HEK293 (cell line): ENCODE results near the gene THSD4.

ENCODE experiments used
- CTCF ChIA-PET: fragments of 350-600 bp; formaldehyde crosslinking; extraction: SDS; loops from one replicate; lab custom pipeline; 2021; ENCODE audit warnings: antibody characterized with exemption; lab: Yijun Ruan, JAX
- POLR2A ChIA-PET: fragments of 300-600 bp; formaldehyde crosslinking; extraction: SDS; loops from one replicate; lab custom pipeline; 2020; ENCODE audit warnings: antibody characterized with exemption, inconsistent platforms; lab: Yijun Ruan, JAX
- H3K27ac ChIP-seq: fragments of 200-500 bp; sonication (Bioruptor generic); 2 replicates; pipeline ENCODE4 v1.5.1; 2014; ENCODE audit warnings: low read depth, low read length, control low read depth, inconsistent platforms; ENCODE audit errors: extremely low read depth
- H3K36me3 ChIP-seq, 2 experiments: fragments of 200-500 bp in 1 of 2; sonication (Bioruptor generic) in 1 of 2; 1 replicate in 1 of 2; 2 replicates in 1 of 2; pipeline ENCODE4 v1.5.1; 2014 to 2017; ENCODE audit warnings: inconsistent platforms in 2 of 2, low read length in 2 of 2; ENCODE audit not compliant: control insufficient read depth in 2 of 2, insufficient read depth in 1 of 2
- H3K4me1 ChIP-seq: fragments of 200-500 bp; sonication (Bioruptor generic); 2 replicates; pipeline ENCODE4 v1.5.1; 2014; ENCODE audit warnings: mild to moderate bottlenecking, low read length, inconsistent platforms; ENCODE audit not compliant: control insufficient read depth, insufficient read depth
- H3K4me3 ChIP-seq: 2 replicates; pipeline ENCODE4 v1.5.1; 2011; ENCODE audit warnings: low read depth, mild to moderate bottlenecking, control low read depth, low read length, moderate library complexity
- H3K9me3 ChIP-seq: fragments of 200-500 bp; sonication (Bioruptor generic); 2 replicates; pipeline ENCODE4 v1.5.1; 2014; ENCODE audit warnings: low read depth, low read length, inconsistent platforms; ENCODE audit not compliant: control insufficient read depth, insufficient read depth
- FEZF1 ChIP-seq: fragments of 450-650 bp; formaldehyde crosslinking; IDR thresholded peaks from 2 replicates; pipeline ENCODE4 v1.5.1; 2016; ENCODE audit warnings: missing biosample characterization, missing genetic modification characterization
- MZF1 ChIP-seq: fragments of 450-650 bp; formaldehyde crosslinking; IDR thresholded peaks from 2 replicates; pipeline ENCODE4 v1.5.1; 2017; ENCODE audit warnings: missing biosample characterization, missing genetic modification characterization, borderline replicate concordance
- REPIN1 ChIP-seq: fragments of 450-650 bp; formaldehyde crosslinking; IDR thresholded peaks from 2 replicates; pipeline ENCODE4 v1.5.1; 2017; ENCODE audit warnings: missing biosample characterization, missing genetic modification characterization, low read depth
- ZBTB1 ChIP-seq: fragments of 450-650 bp; formaldehyde crosslinking; IDR thresholded peaks from 2 replicates; pipeline ENCODE4 v1.5.1; 2016; ENCODE audit warnings: missing biosample characterization, missing genetic modification characterization
- ZFHX2 ChIP-seq: fragments of 450-650 bp; formaldehyde crosslinking; conservative IDR thresholded peaks from 2 replicates; pipeline ENCODE4 v1.5.1; 2016; ENCODE audit warnings: missing biosample characterization, missing genetic modification characterization
- ZNF121 ChIP-seq: fragments of 450-650 bp; formaldehyde crosslinking; IDR thresholded peaks from 2 replicates; pipeline ENCODE4 v1.5.1; 2016; ENCODE audit warnings: missing biosample characterization, missing genetic modification characterization
- ZNF19 ChIP-seq: fragments of 450-650 bp; formaldehyde crosslinking; IDR thresholded peaks from 2 replicates; pipeline ENCODE4; 2016; ENCODE audit warnings: missing biosample characterization, missing genetic modification characterization, low read depth
- ZNF223 ChIP-seq: fragments of 450-650 bp; formaldehyde crosslinking; IDR thresholded peaks from 2 replicates; pipeline ENCODE4 v1.5.1; 2016; ENCODE audit warnings: missing biosample characterization, missing genetic modification characterization
- ZNF324 ChIP-seq: fragments of 450-650 bp; formaldehyde crosslinking; IDR thresholded peaks from 2 replicates; pipeline ENCODE4 v1.5.1; 2016; ENCODE audit warnings: missing biosample characterization, missing genetic modification characterization
- ZNF394 ChIP-seq: fragments of 450-650 bp; formaldehyde crosslinking; IDR thresholded peaks from 2 replicates; pipeline ENCODE4 v1.5.1; 2016; ENCODE audit warnings: missing biosample characterization, missing genetic modification characterization, mild to moderate bottlenecking, moderate library complexity, borderline replicate concordance
- ZNF433 ChIP-seq: fragments of 450-650 bp; formaldehyde crosslinking; IDR thresholded peaks from 2 replicates; pipeline ENCODE4 v1.5.1; 2016; ENCODE audit warnings: missing biosample characterization, missing genetic modification characterization, low read depth
- ZNF654 ChIP-seq: fragments of 450-650 bp; formaldehyde crosslinking; IDR thresholded peaks from 2 replicates; pipeline ENCODE4 v1.5.1; 2016; ENCODE audit warnings: low read depth, missing biosample characterization, missing genetic modification characterization
- ZSCAN23 ChIP-seq: fragments of 450-650 bp; formaldehyde crosslinking; IDR thresholded peaks from 2 replicates; pipeline ENCODE4 v1.5.1; 2016; ENCODE audit warnings: missing biosample characterization, missing genetic modification characterization
- TF ChIP-seq, protein P1 (sequence below): fragments of 450-650 bp; formaldehyde crosslinking; IDR thresholded peaks from 2 replicates; pipeline ENCODE4 v1.5.1; 2016; ENCODE audit warnings: missing biosample characterization, missing genetic modification characterization
- TF ChIP-seq, protein P2 (sequence below): fragments of 450-650 bp; formaldehyde crosslinking; IDR thresholded peaks from 2 replicates; pipeline ENCODE4 v1.5.1; 2016; ENCODE audit warnings: missing biosample characterization, missing genetic modification characterization
- TF ChIP-seq, protein P3 (sequence below): fragments of 450-650 bp; formaldehyde crosslinking; IDR thresholded peaks from 2 replicates; pipeline ENCODE4 v1.5.1; 2016; ENCODE audit warnings: missing biosample characterization, missing genetic modification characterization
- TF ChIP-seq, protein P4 (sequence below): fragments of 450-650 bp; IDR thresholded peaks from 2 replicates; pipeline ENCODE4 v1.5.1; 2018; ENCODE audit warnings: missing biosample characterization, mild to moderate bottlenecking, missing genetic modification characterization
- TF ChIP-seq, protein P5 (sequence below): fragments of 450-650 bp; formaldehyde crosslinking; IDR thresholded peaks from 2 replicates; pipeline ENCODE4 v1.5.1; 2016; ENCODE audit warnings: missing biosample characterization, missing genetic modification characterization

THSD4 gene

DNA sequence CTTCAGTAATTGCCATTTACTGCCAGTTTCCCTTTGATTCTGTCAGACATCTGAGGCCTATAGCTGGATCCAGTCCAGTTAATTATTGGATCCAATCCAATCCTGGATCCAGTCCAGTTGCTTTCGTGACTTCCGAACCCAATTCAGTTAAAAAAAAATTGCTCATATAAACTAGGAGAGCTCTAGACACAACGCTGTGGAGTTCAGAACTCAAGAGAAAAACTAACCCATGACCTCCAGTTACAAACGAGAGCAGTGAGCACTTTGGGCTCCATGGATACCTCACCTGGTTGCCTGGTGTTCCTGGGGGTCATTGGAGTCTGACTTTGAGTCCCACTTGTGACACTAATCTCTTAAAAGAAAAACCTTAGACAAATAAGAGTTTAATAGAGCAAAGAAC is 269.8 kb downstream of the THSD4 start:
- ChIA-PET CTCF (interaction anchor here (1.6 to 3.7 kb wide), 4 partner anchors 8 to 373 kb away, joined by 3 to 37 read pairs (median 8); no protein-coding TSS in a partner anchor), POLR2A (no interaction called here)
- Histone ChIP-seq H3K36me3 (no peaks in the 10 kb centered on the region), H3K9me3 (no peaks in the 10 kb centered on the region), H3K4me3 (no peak overlapping the region), H3K4me1 (peaks cover 41% of the 10 kb centered on the region), H3K27ac (peak overlapping the region; percentile 25; the same call in 1 of the 2 replicates)
- TF ChIP-seq ZBTB1 (tag by site-specific recombination) (no peak), MZF1 (tag by site-specific recombination) (0 out of 2 replicates have a peak, but pooled peaks have one; percentile 7), ZNF324 (tag by site-specific recombination) (no peak), ZNF654 (tag by site-specific recombination) (no peak), ZNF19 (tag by site-specific recombination) (no peak), ZFHX2 (tag by site-specific recombination) (no peak), FEZF1 (tag by site-specific recombination) (peak; percentile 35; the same call in 1 of the 2 replicates), ZNF433 (tag by site-specific recombination) (no peak), ZNF121 (tag by site-specific recombination) (no peak), ZSCAN23 (tag by site-specific recombination) (no peak), ZNF223 (tag by site-specific recombination) (no peak)
- TF ChIP-seq, protein P1, sequence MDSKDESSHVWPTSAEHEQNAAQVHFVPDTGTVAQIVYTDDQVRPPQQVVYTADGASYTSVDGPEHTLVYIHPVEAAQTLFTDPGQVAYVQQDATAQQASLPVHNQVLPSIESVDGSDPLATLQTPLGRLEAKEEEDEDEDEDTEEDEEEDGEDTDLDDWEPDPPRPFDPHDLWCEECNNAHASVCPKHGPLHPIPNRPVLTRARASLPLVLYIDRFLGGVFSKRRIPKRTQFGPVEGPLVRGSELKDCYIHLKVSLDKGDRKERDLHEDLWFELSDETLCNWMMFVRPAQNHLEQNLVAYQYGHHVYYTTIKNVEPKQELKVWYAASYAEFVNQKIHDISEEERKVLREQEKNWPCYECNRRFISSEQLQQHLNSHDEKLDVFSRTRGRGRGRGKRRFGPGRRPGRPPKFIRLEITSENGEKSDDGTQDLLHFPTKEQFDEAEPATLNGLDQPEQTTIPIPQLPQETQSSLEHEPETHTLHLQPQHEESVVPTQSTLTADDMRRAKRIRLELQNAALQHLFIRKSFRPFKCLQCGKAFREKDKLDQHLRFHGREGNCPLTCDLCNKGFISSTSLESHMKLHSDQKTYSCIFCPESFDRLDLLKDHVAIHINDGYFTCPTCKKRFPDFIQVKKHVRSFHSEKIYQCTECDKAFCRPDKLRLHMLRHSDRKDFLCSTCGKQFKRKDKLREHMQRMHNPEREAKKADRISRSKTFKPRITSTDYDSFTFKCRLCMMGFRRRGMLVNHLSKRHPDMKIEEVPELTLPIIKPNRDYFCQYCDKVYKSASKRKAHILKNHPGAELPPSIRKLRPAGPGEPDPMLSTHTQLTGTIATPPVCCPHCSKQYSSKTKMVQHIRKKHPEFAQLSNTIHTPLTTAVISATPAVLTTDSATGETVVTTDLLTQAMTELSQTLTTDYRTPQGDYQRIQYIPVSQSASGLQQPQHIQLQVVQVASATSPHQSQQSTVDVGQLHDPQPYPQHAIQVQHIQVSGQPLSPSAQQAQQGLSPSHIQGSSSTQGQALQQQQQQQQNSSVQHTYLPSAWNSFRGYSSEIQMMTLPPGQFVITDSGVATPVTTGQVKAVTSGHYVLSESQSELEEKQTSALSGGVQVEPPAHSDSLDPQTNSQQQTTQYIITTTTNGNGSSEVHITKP (tag by site-specific recombination): peak; percentile 36; the same call in 1 of the 2 replicates
- TF ChIP-seq, protein P2, sequence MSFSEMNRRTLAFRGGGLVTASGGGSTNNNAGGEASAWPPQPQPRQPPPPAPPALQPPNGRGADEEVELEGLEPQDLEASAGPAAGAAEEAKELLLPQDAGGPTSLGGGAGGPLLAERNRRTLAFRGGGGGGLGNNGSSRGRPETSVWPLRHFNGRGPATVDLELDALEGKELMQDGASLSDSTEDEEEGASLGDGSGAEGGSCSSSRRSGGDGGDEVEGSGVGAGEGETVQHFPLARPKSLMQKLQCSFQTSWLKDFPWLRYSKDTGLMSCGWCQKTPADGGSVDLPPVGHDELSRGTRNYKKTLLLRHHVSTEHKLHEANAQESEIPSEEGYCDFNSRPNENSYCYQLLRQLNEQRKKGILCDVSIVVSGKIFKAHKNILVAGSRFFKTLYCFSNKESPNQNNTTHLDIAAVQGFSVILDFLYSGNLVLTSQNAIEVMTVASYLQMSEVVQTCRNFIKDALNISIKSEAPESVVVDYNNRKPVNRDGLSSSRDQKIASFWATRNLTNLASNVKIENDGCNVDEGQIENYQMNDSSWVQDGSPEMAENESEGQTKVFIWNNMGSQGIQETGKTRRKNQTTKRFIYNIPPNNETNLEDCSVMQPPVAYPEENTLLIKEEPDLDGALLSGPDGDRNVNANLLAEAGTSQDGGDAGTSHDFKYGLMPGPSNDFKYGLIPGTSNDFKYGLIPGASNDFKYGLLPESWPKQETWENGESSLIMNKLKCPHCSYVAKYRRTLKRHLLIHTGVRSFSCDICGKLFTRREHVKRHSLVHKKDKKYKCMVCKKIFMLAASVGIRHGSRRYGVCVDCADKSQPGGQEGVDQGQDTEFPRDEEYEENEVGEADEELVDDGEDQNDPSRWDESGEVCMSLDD: no peak
- TF ChIP-seq, protein P3, sequence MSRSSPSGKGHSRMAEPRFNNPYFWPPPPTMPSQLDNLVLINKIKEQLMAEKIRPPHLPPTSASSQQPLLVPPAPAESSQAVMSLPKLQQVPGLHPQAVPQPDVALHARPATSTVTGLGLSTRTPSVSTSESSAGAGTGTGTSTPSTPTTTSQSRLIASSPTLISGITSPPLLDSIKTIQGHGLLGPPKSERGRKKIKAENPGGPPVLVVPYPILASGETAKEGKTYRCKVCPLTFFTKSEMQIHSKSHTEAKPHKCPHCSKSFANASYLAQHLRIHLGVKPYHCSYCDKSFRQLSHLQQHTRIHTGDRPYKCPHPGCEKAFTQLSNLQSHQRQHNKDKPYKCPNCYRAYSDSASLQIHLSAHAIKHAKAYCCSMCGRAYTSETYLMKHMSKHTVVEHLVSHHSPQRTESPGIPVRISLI (tag by site-specific recombination): 0 out of 2 replicates have a peak, but pooled peaks have one; percentile 48

DNA sequence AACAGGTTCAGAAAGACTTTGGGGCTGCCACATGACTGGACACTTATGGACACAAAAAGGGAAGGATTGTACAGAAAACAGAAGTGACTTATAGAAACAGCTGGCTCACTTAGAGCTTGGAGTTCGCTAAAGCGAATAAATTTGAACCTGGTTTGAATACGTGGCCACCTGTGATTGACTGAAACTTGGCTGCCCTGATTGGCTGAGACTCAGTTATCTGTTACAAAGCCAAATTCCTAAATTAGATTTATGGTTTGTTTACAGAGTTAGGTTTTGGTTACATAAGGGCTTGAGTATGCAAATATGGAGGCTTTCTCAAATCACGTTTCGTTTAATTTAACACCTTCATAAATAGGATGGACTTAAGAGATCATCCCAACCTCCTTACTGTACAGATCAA is 270.2 kb downstream of the THSD4 start:
- Histone ChIP-seq H3K4me3 (no peak overlapping the region), H3K4me1 (peaks cover 45% of the 10 kb centered on the region), H3K27ac (peak overlapping the region; percentile 25; the same call in 1 of the 2 replicates), H3K36me3 (no peaks in the 10 kb centered on the region), H3K9me3 (no peaks in the 10 kb centered on the region)
- POLR2A ChIA-PET: interaction anchor here (1.4 kb wide), 1 partner anchor 55 kb away, joined by 4 read pairs; no protein-coding TSS in a partner anchor
- CTCF ChIA-PET: interaction anchor here (0.6 to 3.7 kb wide), 12 partner anchors 8 to 373 kb away, joined by 3 to 37 read pairs (median 7); no protein-coding TSS in a partner anchor
- no peak for TF ChIP-seq ZNF394 (tag by site-specific recombination)
- TF ChIP-seq, protein P4, sequence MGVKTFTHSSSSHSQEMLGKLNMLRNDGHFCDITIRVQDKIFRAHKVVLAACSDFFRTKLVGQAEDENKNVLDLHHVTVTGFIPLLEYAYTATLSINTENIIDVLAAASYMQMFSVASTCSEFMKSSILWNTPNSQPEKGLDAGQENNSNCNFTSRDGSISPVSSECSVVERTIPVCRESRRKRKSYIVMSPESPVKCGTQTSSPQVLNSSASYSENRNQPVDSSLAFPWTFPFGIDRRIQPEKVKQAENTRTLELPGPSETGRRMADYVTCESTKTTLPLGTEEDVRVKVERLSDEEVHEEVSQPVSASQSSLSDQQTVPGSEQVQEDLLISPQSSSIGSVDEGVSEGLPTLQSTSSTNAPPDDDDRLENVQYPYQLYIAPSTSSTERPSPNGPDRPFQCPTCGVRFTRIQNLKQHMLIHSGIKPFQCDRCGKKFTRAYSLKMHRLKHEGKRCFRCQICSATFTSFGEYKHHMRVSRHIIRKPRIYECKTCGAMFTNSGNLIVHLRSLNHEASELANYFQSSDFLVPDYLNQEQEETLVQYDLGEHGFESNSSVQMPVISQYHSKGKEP (tag by site-specific recombination): no peak
- no peak for TF ChIP-seq REPIN1 (tag by site-specific recombination)
- TF ChIP-seq, protein P3 (tag by site-specific recombination): no peak
- TF ChIP-seq, protein P5, sequence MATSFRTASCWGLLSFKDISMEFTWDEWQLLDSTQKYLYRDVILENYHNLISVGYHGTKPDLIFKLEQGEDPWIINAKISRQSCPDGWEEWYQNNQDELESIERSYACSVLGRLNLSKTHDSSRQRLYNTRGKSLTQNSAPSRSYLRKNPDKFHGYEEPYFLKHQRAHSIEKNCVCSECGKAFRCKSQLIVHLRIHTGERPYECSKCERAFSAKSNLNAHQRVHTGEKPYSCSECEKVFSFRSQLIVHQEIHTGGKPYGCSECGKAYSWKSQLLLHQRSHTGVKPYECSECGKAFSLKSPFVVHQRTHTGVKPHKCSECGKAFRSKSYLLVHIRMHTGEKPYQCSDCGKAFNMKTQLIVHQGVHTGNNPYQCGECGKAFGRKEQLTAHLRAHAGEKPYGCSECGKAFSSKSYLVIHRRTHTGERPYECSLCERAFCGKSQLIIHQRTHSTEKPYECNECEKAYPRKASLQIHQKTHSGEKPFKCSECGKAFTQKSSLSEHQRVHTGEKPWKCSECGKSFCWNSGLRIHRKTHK (tag by site-specific recombination): no peak
